Activated naive CD4-positive, alpha-beta T cell treated with Interleukin-2 at 50 U/mL for 16 hours (primary cell): ENCODE data around the gene WHRN.

Source experiments
- DNase-seq: peaks from one replicate; pipeline ENCODE4 v3.0.0-alpha.2; 2020

The WHRN gene

DNA sequence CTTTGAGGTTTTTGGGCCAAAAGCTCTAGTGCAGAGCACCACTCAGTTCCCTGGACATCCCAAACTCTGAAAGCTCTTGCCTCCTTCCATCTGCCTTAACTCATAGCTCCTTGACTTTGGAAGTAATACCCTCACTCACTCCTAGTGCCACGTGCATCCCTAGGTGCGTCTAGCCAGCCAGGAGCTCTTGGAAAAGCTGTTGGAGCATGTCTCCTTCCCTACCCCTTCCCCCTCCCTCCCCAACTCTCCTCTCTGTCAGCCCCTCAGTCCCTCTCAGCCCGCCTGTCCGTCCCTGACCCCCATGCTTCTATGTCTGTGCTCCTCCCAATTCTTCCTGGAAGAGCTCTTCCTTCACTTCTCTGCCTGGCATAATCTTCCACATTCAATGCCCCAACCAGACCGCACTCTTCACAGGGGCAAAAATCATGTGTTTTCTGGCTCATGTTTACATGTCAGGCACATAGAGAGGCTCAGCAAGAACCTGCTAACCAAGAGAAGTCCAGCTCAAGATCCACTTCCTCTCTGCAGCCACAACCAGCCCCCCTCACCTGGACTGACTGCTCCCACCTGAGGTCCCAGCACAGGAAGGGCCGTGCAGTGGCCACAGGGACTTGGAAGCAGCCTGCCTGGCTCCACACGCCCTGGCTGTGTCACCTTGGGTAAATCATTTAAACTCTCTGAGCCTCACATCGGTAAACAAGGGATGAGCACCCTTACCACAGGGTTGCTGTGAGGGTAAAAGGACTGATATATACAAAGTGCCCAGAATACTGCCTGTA, 58.4 kb downstream of the WHRN start:
- DNase-seq: no peak

DNA sequence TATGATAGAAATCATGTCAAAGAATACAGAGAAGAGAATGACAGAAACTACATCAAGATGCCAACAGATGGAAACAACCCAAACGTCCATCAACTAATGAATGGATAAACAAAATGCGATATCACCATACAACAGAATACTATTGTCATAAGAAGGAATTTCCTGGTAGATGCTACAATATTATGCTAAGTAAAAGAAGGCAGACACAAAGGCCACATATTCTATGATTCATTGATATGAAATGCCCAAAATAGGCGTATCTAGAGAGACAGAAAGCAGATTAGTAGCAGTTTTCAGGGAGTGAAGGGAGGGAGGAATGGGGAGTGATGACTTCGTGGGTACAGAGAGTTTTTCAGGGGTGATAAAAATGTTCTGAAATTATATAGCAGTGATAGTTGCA, 59.2 kb downstream of the WHRN start:
- no peak for DNase-seq

DNA sequence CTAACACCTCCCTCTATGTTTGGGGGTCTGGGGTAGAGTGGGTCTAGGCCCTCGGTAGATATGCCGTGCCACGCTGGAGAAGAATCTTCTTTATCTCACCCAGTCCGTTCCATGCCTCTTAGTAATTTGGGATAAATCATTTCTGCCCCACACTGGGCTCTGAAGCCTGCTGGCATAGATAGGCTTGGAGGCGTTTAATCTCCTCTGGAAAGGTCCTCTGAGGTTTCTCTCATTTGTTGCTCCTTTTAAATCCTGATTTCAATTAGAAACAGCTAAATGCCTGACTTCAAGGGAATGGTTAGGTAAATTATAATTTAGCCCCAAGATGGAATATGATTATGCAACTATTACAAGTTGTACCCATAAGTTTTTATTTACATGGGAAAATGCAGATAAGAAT, 59.7 kb downstream of the WHRN start:
- no peak for DNase-seq

DNA sequence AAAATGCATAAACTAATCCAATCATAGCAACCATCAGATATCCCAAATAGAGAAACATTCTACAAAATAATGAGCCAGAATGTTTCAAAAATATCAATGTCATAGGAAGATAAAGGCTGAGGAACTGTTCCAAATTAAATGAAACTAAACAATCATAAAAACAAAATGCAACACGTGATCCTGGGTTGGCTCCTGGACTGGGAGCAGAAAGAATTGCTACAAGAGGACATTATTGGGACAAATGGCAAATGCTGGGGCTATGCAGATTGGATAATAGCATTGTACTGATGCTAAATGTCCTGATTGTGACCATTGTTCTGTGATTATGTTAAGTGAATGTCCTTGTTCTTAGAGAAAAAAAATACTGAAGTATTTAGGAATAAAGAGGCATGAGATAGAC, 63.3 kb downstream of the WHRN start:
- DNase-seq: no peak

- DNase-seq: no peak
Observed at GRCh38 chr9:114437401-114437893, 67.8 kb downstream of the WHRN start.

GRCh38 chr9:114434878-114435311, 70.4 kb downstream of the WHRN start:
- no peak for DNase-seq

GRCh38 chr9:114433720-114434255, 71.5 kb downstream of the WHRN start:
- DNase-seq: no peak

DNA sequence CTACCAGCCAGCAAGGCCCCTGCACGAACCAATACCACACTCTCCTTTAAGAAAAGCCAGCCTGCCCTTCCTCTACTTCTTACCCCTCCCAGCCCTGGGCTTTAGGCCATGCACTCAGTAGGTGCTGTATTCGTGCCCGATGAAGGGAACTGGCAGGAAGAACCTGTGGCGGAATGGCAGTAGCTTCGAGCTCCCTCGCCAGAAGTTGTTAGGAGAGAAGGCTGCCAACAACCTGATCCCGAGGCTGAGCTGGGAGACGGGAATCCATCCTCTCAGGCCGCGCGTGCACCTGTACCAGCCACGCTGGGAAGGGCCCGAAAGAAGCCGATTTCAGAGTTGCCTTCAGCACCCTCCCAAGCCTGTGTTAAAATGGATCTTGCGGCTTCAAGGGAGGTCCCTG, 72.2 kb downstream of the WHRN start:
- DNase-seq: no peak

DNA sequence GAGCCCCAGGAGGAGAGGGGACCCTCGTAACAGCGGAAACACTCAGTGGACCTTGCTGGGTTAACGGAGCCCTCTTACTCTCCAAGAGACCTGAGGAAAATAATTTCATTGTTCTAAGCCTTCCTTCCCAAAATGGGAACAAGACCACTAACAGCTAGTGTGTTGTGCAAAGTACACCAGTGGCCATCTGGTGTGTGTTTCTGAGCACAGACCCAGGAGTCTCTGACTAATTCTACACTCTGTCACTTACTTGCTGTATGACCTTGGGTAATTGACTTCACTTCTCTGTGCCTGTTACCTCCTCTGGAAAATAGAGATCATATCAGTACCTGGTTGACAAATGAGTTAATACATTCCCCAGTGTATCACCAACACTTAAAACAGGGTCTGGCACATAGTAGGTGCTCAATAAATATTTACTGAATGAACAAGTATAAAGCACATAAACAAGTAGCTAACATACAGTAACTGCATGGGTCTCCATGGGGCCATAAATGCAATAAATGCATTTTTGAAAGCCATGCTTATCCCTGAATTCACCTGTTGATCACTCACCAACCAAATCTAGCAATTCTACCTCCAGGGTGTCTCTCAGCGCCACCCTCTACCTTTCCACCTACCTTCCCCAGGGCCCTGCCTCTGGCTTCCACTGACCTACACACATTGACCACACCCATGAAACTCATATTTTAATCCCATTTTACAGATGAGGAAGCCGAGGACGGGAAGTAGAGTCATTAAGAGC, 72.8 kb downstream of the WHRN start:
- no peak for DNase-seq

- no peak for DNase-seq
Observed at GRCh38 chr9:114431770-114432169, 73.5 kb downstream of the WHRN start.

- DNase-seq: no peak
Observed at GRCh38 chr9:114431003-114431402, 74.3 kb downstream of the WHRN start.

DNA sequence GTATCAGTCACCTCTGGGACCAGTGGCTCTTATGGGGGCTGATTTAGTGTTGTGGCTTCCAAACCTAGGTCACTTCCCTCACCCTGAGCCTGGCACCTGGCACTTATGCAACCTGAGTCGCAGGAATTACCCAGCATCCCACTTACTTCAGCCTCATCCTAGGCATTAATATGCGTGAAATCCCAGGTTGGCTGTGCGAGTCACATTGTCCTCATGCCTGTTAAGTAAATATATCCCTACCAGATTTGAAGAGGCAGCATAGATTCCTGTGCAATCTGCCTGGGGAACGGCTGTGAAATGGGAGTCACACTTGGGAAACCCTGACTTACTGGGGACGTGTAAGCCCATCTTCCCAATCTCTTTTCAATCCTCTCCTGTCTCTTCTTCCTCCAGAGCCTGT, 74.8 kb downstream of the WHRN start:
- no peak for DNase-seq

DNA sequence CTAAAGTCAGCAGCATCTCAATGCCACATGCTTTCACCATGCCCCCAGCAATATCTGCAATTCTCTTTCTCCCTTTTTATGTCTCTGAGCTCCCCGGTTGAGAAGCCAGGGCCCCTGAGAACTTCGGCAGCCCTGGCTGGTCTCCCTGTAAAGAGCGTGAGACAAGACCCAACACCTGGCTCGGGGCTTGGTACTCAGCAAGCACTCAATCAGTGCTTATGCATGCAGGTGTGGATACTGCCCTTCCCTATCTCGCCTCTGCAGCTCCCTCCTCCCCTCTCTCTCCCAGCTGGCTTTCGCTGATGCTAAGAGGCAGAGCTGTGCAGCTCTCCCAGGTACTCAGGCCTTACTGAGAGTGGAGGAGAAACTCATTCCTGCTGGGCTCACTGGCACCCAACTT, 75.8 kb downstream of the WHRN start:
- no peak for DNase-seq

DNA sequence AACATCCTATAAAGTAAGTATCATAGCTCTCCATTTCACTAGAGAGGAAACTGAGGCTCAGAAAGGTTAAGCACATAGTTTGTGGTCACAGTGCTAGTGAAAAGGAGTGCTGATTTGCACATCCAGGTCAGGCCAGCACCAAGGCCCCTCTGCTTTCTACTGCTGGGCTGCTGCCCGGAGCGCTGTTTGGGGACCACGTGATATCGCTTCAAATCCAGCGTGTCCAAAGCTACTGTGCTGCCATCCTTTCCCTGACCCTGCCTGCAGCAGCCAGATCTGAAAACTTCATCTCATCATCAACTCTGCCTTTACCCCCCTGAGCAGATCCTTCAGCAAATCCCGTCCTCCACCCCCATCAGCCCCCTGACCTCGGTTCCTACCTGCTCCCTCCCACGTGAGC, 76.8 kb downstream of the WHRN start:
- DNase-seq: no peak

GRCh38 chr9:114427644-114428043, 77.6 kb downstream of the WHRN start:
- DNase-seq: no peak

DNA sequence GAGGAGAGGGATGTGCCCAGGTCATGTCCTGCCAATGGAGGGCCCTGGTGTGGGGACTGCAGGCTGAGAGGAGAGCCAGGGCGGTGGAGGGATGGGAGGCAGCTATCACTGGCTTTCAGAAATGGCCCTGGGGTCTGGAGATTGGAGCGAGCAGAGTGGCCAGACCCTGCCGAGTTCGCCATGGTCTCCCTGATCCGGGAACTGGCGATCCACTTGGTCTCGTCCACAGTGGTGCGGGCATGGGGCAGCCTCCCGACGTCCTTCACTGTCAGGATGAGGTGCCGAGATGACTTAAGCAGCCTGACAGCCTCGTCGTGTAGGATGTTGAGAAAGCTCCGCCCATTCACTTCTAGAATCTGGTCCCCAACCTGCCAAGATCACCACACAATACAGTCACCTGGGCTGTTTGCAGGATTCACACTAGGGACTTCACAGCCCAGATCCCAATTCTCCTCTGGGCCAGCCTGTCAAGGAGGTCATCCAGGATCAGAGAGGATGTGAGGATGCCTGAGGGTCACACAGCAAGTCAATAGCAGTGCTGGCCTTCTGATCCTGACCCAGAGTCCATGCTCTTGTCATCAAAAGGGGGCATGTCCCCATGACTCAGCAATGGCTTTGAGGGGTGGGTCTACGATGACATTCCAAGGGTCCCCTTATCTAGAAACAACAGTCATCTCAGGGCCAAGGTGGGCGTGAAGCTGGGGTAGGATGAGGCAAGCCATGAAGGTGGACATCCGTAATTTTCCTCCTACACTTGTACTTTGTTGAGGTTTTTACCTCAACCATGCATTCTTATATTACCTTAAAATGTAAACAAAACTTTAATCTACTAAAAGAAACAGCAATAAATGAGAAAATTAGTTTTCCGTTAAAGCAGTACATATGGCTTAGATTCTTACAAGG, 79.0 kb downstream of the WHRN start:
- no peak for DNase-seq

GRCh38 chr9:114425126-114425525, 80.1 kb downstream of the WHRN start:
- no peak for DNase-seq

DNA sequence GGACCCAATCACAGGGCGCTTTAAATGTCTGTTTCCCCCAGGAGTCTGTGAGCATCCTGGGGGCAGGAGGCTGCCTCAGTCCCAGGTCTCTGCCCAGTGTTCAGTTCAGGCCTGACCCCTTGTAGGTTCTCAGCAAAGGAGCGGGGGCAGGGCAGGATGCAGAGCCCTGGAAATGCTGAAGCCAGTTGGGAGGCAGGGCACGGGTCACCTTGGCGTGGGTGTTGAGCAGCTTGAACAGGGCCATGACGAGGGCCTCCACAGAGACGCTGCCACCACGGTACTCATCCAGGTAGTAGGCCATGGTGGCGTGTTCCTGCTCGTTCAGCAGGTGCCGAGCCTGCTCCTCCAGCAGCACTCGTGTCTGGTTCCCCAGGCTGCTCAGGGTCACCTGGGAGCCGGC, 81.1 kb downstream of the WHRN start:
- DNase-seq: no peak

- DNase-seq: no peak
Observed at GRCh38 chr9:114423181-114423580, 82.1 kb downstream of the WHRN start.

GRCh38 chr9:114421147-114421546, 84.1 kb downstream of the WHRN start:
- no peak for DNase-seq

DNA sequence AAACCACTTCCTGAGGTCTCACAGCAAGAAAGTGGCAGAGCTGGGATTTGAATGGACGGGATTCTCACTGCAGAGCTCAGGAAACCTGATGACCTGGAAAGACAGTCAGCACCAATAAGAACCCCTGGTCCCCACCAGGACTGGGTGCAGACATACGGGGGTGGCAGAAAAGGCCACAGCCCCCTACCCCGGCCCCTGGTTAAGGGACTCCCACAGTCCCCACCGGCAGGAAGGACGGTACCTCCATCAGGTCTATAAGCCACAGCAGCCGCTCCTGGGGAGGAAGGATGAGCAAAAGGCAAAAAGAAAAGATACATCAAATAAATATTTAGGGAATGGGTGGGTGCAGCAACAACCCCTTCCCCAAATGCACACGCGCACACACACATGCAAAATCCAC, 85.5 kb downstream of the WHRN start:
- DNase-seq: no peak

DNA sequence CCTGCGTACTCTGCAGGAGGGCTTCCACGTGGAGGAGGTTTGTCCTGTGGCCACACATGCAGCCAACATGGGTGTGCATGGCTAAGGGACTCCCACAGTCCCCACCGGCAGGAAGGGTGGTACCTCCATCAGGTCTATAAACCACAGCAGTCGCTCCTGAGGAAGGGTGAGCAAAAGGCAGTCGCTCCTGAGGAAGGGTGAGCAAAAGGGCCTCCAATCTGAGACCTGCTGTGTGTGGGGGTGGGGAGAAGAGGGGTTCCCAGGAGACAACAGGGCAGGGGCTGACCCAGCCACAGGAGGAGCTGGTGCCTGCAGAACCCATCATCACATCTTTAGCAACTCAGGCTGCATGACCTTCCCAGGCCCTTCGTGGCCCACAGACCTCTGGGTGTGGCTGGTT, 87.2 kb downstream of the WHRN start:
- no peak for DNase-seq

DNA sequence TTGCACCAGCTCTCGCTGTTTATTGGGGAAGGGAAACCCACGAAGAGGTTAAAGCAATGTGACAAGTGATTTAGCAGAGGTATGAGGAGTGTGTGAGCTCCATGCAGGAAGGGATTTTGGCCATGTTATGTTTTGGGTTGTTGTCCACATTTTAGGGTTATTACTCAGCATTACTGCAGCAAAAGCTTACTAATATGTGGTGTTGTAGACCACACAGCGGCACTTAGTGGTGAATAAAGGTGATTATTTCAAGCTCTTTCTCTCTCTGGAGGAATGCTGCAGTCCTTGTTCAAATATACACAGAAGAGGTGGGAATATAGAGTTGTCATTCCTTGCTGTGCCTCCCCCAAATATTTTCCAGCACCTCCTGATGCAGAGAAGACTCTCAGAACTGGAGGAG, 87.8 kb downstream of the WHRN start:
- DNase-seq: no peak
